Peyer's patch (tissue), 4 donors: ENCODE results near the gene FGF2.

Source experiments
- CTCF ChIP-seq, 6 experiments: fragments of 450-650 bp in 4 of 6; fragments of 200-600 bp in 2 of 6; sonication (generic) in 1 of 6; IDR thresholded peaks; one replicate each; pipeline ENCODE4 v1.5.1; 2017 to 2019; ENCODE audit warnings: antibody characterized with exemption in 6 of 6, mild to moderate bottlenecking in 3 of 6, moderate library complexity in 1 of 6
- POLR2A ChIP-seq, 2 donors: fragments of 450-650 bp; IDR thresholded peaks; one replicate each; pipeline ENCODE4 v1.5.1; 2017; ENCODE audit warnings: antibody characterized with exemption in 2 of 2, mild to moderate bottlenecking in 2 of 2, moderate library complexity in 2 of 2

GRCh38 chr4:122876456-122876855 lies 49.8 kb downstream of the FGF2 start:
- TF ChIP-seq CTCF (IDR thresholded peaks at IDR 0.05) (no peak), POLR2A (IDR thresholded peaks at IDR 0.05) (no peak)
